Measurements from ENCODE around the gene SESN1.
A peak's percentile ranks its signal among the peaks of the same experiment; 100 is the strongest.
"Not testable (repeated sequence)": the region's sequence is repeated elsewhere in the genome, so short reads cannot be mapped to it uniquely, and the experiment has no call there.

SESN1 gene

DNA sequence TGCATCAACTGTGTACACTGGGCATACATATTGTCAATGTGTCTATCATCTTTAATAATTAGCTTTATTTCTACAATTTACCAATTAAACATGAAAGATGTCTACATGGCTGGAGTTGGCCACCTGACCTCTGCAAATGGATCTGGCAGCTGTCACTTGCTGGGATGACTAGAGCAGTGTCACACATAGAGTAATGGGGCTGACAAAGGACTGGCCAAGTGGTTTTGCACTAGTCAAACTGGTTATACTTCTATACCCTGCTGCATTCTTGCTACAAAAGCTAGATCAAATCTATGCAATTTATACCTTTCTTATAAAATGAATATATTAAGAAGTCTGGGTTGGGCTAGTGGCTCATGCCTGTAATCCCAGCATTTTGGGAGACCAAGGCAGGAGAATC lies 99.3 kb downstream of the SESN1 start:
- no peak for DNase-seq

DNA sequence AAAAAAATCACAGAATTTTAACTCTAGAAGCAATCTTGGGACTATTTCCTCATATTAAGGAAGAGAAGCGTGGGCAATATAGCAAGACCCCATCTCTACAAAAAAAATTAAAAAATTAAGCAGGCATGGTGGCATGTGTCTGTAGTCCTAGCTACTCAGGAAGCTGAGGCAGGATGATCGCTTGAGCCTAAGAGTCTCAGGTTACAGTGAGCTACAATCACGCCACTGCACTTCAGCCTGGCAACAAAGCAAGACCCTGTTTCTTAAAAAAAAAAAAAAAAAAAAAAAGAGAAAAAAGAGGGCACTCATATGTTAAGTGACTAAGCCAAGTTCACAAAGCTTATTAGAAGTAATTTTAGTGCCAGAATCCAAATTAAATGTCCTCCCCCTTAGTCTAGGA lies 100.8 kb downstream of the SESN1 start:
- no peak for DNase-seq

DNA sequence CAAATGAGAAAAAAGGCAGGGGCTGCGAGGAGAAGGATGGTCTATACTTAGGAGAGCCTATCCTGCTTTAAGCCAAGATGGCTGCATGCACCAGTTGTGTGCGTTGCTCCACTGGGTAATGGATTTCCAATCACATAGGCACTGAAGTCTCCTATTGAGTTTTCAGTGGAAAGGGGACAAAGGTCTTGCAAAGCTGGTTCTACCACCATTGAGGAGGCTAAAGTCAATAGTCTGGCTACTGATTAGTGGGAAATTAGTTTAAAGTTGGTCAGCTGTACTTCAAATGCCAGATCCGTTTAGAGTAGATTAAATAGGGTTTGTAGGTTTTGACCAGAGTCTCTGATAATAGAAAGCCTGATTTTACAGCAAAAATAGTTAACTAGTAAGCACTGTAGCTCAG lies 104.9 kb downstream of the SESN1 start:
- no peak for DNase-seq

DNA sequence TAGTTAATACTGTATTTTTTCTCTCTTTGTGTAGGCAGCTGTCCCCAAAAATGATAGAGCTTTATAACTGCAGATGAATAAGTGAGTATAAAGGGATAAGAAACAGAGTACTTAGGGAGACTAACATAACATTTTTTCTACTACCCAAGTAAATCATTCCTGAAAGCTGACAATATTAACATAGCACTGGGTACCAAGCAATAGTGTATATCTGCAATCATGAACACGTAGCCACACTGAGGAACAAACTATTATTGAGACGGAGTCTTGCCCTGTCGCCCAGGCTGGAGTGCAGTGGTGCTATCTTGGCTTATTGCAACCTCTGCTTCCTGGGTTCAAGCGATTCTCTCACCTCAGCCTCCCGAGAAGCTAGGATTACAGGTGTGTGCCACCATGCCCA lies 105.9 kb downstream of the SESN1 start:
- no peak for DNase-seq

DNA sequence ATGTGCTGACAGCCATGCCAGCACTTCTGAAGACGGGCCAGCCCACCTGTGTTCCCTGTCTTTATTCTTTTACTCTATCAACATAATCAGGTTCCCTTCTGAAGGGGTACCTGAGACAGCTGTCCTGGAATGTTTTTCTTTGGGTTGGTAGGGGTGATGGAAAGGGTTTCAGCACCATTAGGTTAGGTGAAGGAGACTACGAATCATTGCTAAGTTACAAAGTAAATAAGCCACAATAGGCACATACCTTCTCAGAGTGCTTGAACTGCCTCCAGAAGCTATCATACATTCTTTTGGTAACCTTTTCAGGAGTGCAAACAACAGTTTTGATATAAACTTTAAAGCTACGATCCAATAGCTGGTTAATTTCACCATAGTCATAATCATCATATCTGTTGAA lies 106.3 kb downstream of the SESN1 start:
- no peak for DNase-seq

DNA sequence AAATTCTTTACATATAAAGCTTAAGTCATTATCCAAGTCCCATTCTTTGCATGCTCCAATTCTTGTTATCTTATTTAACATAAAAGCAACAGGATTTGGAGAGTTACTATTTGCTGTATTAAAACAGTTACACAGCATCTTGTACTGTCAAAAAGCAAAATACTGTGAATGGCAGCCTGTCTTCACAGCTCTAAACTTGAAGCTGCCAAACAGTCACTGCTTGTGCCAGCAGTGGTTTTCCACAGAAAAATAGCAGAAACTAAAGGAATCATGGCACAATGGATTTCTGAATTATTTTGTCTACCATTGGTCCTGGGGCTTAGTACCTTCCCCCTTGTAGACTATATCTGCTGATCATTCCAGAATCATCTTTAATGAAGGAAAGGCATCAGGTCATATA lies 107.5 kb downstream of the SESN1 start:
- no peak for DNase-seq

DNA sequence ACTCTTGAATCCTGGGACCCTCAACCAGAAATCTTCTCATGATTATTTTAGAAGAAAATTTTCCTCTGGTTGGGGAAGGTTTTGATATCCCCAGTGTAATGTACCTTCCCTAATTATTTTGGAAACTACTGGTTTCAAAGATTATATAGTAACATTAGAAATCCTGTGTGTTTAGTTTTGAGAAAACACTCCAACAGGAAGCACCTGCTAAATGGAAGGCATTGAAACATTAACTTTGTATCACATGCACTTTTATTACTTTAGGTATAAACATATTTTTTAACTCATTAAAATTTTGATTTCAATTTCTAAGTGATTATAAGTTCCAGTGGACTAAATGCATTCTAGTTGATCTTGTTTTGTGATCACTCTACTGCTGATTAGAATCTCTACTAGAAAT lies 109.3 kb downstream of the SESN1 start:
- no peak for DNase-seq

DNA sequence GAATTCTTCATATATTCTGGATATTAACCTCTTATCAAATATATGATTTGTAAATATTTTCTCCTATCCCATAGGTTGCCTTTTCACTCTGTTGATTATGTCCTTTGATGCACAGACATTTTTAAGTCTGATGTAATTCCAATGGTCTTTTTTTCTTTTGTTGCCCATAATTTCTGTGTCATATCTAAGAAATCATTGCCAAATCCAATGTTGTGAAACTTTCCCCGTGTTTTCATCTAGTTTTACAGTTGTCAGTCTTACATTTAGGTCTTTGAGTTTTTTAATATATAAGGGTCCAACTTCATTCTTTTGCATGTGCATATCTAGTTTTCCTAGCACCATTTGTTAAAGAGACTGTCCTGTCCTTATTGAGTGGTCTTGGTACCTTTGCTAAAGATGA lies 111.5 kb downstream of the SESN1 start:
- no peak for DNase-seq

DNA sequence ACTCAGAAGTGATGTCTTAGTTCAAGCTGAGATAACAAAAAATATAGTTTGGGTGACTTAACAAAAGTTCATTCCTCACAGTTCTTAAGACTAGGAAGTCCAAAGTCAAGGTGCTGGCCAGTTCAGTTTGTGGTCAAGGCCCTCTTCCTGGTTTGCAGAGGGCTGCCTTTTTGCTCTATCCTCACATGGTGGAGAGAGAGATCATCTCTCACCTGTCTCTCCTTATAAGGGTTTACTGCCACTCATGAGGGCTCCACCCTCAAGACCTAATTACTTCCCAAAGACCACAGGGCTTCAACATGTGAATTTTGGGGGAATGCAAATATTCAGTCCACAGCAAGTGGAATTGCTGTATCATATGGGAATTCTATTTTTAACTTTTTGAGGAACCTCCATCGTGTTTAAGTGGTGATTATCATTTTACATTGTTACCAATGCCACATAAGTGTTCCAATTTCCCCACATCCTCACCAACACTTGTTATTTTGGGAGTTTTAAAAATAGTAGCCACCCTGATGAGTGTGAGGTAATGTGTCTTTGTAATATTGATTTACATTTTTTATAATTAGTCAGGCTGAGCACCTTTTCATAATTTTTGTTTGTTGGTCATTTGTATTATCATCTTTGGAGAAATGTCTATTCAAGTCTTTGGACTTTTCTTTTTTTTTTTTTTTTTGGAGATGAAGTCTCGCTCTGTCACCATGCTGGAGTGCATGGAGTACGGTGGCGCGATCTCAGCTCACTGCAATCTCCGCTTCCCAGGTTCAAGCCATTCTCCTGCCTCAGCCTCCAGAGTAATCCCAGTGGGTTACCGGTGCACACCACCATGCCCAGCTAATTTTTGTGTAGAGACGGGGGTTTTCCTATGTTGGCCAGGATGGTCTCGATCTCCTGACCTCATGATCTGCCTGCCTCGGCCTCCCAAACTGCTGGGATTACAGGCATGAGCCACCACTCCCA lies 112.2 kb downstream of the SESN1 start:
- no peak for DNase-seq

DNA sequence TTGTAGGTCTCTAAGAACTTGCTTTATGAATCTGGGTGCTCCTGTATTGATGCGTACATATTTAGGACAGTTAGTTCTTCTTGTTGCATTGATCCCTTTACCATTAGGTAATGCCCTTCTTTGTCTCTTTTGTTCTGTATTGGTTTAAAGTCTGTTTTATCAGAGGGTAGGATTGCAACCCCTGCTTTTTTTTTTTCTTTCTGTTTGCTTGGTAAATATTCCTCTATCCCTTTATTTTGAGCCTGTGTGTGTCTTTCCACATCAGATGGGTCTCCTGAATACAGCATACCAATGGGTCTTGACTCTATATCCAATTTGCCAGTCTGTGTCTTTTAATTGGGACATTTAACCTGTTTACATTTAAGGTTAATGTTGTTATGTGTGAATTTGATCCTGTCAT lies 116.0 kb downstream of the SESN1 start:
- not testable (repeated sequence) for DNase-seq

DNA sequence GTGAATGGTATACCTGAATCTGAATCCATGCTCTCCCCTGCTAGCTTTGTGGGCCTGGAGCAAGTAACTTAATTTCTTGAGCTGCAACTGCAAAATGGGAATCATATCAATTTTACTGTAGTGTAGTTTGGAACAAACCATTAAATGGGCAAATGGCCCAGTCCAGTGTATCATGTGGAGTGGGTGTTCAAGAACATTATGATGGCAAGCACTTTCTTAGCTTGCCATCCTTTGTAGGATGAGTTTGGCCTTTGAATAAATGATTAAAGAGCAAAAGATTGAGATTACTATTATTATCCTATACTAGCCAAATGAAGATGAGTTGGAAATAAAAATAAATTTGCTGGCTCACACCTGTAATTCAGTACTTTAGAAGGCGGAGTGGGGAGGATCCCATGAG lies 120.4 kb downstream of the SESN1 start:
- no peak for DNase-seq

DNA sequence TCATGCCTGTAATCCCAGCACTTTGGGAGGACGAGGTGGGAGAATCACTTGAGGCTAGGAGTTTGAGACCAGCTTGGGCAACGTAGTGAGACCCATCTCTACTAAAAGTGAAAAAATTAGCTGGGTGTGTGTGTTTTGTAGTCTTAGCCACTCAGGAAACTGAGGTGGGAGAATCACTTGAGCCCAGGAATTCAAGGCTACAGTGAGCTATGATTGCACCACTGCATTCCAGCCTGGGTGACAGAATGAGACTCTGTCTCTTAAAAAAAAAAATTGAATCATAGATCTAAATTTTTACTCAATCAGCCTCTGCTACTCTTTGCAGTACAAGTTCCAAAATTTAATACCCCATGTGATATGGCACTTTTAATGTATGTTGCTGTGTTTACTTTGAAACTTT lies 124.9 kb downstream of the SESN1 start:
- DNase-seq = no peak

DNA sequence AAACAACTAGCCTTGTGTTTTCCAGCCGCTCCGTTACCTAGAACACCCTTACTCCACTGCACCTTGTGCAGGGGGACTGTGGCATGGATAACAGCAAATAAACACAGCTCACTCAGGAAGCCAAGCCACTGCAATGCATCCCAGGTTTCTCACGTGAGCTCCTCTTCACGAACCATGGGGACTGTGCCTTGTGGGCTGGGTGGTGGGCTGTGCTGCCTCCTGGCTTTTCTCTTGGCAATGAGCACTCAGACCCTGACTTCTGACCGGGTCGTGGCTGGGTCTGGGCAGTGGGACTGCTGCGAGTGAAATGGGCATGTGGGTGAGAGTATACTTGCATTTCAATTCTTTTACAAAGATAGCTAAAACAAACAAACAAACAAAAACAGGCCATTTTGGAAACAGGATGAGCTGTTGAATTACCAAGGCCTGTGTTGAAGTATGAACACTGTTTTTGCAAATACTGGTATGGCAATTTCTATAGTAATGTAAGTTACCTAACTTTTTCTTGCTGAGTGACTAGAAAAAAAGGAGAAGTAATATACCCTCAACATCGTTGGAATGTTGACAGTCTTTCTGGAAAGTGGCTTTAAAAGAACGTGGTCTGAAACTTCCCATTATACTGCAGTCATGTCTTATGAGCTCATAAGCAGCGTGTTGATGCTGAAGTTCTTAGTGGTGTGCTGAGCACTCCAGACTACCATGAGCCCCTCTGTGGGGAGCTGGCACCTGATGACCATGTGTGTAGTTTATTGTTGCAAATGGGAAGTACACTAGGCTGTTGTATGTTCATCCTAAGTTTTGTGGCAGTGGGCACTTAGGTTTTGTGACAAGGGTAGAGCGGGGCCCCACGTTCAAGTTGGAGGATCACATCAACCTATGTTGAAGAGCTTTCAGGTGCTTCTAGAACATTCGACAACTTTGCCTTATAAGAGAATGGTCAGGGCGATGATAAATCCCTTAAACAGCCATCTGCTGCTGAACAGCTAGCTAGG lies 126.0 kb downstream of the SESN1 start:
- no peak for DNase-seq

DNA sequence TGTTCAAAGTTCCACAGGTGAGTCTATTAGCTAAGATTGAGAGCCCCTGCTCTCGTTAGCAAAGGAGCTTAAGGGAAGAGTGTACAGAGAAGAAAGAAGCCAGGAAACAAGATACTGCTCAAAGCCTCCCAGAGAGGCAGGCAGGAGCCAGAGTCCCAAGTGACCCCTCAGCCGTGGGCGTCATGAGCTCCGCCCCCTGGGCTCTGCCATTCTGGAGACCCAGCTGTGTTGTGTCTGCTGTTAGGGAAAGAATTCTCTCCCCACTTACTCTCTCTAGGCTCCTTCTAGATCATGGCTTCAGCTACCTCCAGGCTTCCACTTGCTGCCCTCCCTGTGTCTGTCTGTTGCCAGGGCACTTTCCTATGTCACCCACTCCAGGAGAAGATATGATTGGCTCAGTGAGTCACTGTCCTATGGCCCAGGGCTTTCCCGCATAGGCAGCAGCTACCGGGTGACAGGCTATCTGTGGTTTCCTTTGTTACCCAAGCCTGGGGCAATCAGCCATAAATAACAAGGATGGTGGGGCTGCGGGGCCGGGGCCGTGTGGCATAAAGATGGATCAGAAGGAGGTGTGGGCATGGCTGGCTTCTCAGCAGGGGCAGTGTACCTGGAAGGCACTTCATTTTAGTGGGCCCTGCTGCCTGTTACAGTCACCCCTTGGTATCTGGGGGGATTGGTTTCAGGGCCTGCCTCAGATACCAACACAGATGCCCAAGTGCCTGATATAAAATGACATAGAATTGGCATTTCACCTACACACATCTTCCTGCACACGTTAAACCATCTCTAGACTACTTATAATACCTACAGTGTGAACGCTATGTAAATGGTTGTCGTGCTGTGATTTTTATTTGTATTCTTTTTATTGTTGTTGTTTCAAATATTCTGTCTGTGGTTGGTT lies 127.5 kb downstream of the SESN1 start:
- DNase-seq = peak; percentile 32 to 78

DNA sequence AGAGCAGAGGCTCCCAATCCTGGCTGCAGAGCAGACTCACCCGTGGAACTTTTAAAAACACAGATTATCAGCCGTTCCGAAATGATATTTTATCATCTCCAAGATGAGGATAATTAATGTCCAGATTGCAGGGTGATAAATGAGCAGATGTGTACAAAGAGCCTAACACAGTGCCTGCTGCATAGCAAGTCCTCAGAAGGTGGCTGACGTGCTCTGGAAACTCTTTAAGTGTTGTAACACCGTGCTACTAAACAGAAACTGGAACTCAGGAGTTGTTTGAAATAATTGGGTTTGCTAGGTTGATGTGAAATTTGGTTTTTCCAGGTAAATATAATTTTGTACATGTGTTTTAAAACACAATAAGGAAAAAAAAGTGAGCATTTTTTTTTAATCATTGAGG lies 128.4 kb downstream of the SESN1 start:
- DNase-seq = no peak

DNA sequence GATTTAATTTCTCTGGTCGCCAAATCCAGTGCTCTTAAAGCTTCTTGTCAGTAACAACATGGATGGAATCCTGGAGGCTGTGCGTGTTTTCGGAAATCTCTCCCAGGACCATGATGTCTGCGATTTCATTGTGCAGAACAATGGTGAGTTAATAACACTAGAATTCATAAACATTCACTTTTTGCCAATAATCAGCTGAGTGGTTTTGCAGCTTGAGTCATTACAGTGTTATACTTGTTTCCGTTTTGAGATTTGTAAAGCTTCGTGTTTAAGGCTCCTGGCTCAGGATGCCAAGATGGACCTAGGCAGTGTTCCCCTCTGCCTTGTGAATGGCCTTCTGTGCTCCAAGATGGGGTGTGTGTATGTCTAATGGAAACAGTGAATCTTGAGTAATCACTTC lies 132.7 kb downstream of the SESN1 start:
- no peak for DNase-seq

DNA sequence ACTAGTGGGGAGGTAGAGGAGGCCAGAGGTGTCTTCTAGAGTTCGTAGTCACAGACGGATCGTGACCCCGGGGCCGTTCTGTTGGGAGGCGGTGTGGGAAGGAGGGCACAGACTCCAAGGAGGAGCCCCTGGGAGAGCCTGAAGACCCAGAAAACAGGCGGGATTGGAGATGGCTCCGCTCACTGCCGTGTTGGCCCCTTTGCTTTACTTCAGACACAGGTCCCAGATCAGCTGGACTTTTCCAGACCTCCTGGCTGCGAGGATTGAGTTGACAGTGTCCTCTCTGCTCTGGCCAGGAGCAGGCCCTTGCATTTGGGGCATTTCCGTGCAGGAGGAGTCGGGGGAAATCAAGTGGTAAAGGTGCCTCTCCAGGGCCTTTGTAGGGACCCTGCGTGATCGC lies 133.6 kb downstream of the SESN1 start:
- DNase-seq = no peak

DNA sequence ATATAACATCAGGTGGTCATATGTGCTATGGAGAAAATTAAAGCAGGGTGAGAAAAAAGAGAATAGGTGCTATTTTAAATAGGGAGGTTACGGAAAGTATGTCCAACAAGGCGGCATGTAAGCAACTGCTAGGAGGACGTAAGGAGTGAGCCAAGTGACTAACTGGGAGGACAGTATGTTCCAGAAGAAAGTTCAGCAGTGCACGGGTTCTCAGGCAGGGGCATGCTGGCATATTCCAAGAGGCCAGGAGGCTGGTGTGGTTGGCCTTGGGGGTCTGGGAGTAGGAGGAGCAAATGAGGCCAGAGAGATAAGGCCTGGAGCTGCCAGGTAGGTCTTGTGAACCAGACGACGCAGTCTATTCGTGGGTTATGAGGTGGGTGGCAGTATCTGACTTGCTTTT lies 134.0 kb downstream of the SESN1 start:
- DNase-seq = no peak

DNA sequence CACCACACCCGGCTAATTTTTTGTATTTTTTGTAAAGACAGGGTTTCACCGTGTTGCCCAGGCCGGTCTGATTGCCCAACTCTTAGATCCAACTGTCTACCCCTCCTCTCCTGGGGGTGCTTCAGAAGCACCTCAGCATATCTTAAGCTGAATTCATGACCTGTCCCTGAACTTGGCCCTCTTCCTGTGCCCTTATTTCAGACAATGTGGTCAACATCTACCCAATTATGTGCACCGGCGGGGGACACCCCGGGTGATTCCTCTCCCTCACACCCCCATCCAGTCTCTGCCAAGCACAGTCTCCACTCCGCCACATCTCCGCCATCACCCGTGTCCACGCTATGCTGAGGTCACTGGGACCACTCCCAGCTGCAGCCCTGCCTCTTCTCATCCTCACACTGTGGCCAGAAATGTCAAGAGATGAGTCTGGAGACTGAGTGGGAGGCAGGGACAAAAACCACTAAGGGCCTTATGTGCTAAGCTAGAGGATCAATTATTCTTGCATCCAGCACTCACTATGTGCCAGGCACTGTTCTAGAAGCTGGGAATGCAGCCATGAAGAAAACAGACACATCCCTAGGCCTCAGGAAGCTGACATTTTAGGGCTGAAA lies 134.6 kb downstream of the SESN1 start:
- no peak for DNase-seq

DNA sequence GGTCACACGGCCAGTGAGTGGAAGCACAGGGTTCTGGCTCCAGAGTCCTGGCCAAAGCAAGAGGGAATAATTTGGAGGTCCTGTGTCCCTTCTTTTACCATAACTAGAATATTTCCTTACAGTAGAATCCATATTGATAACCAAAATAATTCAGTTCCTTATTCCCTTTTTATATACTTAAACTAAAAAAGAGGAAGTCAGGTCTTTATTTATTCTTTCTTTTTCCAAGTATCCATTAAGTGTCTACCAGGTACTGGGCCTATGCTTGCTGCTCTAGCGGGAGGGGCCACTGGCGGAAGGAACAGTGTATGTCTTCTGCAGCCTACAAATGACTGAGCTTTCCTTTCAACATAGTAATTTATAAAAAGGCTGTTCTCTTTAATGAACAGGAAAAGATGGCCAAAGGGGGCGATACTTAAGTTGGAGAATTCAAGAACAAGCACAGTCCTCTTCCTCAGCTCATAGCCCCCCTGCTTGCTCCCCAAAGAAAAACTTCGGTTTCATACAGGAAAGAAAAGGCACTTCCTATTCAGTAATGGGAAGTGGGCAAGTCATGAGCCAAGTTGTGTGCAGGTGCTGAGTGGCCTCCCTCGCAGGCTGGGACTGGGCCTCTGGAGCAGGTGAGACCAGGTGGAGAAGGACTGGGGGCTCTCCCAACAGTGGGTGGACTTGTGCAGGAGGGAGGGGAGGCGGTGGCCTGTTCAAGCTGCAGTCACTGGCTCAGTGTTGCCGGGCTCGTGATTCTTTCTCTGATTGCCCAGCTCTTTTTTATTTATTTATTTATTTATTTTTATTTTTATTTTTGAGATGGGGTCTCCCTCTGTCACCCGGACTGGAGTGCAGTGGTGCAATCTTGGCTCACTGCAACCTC lies 135.5 kb downstream of the SESN1 start:
- no peak for DNase-seq

DNA sequence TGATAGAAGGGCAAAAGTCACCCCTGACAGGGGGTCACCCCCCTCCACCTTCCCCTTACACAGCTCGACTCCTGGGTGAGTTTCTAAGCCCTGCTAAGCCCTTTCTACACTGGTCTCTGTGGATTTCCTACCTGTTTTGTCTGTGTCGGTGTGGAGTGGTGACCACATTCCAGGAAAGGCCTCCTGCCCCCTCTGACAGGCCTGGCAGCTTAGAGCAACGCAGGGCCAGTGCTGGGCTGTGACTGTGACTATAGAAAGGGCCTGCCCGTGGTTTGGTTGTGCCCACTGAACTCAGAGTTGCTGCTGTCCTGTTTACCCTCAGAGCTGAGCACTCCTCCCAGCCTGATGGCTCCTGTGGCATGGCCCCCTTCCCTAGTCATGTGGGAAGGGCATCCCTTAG lies 137.4 kb downstream of the SESN1 start:
- DNase-seq = no peak

Data from CD4-positive, alpha-beta T cell treated with Interleukin-4 for 1 hour (primary cell).